ENCODE results near the gene TLK1. TPM values are rescaled to one million over a fixed set of nuclear protein-coding genes. Genes with fewer than 3 reads are reported as not detected.

Gene TLK1
- total and polyA plus RNA-seq, 10 of the 15 experiments (the other 5 are each of a cell fraction or from before 2014, with no cell fraction given) = 25.1 to 126 (median 57.3) TPM

DNA sequence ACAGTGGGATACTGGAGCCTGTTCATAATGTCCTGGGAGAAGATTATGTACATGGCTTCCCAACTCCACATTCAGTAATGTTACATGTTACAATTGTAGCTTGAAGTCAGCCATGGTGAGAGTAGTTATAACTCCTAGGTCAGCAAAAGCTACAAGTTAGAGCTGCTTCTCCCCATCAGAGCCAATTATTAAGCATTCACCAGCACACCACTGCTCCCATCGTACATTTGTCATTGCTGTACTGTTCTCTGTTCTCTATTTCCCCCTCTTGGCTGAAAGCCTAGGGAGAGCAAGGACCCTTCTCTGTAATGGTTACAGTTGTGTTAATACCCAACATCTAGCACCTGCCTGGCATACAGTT is 5.3 kb upstream of the TLK1 start:
- ChIA-PET CTCF (no interaction called here), SMC1A (ENCODE audit: uncharacterized antibody, unreplicated experiment) (interaction anchor here (1.2 to 14.6 kb wide), 2 partner anchors 115 to 155 kb away, joined by 3 to 236 read pairs; no protein-coding TSS in a partner anchor), POLR2A (interaction anchor here (0.5 kb wide), 1 partner anchor 71 kb away, joined by 3 read pairs; no protein-coding TSS in a partner anchor), RAD21 (ENCODE audit: unreplicated experiment) (interaction anchor here (1.0 kb wide), 1 partner anchor 250 kb away, joined by 3 read pairs; no protein-coding TSS in a partner anchor)
- Histone ChIP-seq H3K9me3 (replicated peaks; ENCODE audit: control insufficient read depth, insufficient read depth, low read length) (no peaks in the 10 kb centered on the region), H3K36me3 (ENCODE audit: control insufficient read depth in 2 of 2, insufficient read depth in 2 of 2, low read length in 1 of 2) (no peaks in the 10 kb centered on the region), H3K27ac (ENCODE audit: control insufficient read depth, insufficient read depth) (no peak overlapping the region), H3K4me3 (no peak overlapping the region), H4K20me1 (ENCODE audit: control insufficient read depth, insufficient read depth) (no peaks in the 10 kb centered on the region), H3K79me2 (ENCODE audit: control insufficient read depth, insufficient read depth, low read length) (peaks cover 13% of the 10 kb centered on the region), H3K4me2 (ENCODE audit: control insufficient read depth, insufficient read depth) (no peak overlapping the region), H2AFZ (ENCODE audit: control insufficient read depth, low read depth, low read length) (no peak overlapping the region; the same call in 1 of the 2 replicates), H3K27me3 (replicated peaks in 1 of 2; ENCODE audit: control insufficient read depth in 2 of 2, insufficient read depth in 2 of 2, low read length in 1 of 2) (no peaks in the 10 kb centered on the region), H3K9ac (ENCODE audit: control insufficient read depth, insufficient read depth, low read length) (no peak overlapping the region), H3K4me1 (ENCODE audit: control insufficient read depth, insufficient read depth, low read length) (peaks cover 19% of the 10 kb centered on the region)
- ATAC-seq (no peak), FAIRE-seq (peak; percentile 57), DNase-seq (ENCODE audit: low read depth, low spot score) (no peak)
- no peak for TF ChIP-seq WRNIP1 (IDR thresholded peaks at IDR 0.05; ENCODE audit: borderline replicate concordance, low read depth, low read length)
- no peak for TF ChIP-seq RELA (IDR thresholded peaks at IDR 0.05; ENCODE audit: borderline replicate concordance, partially characterized antibody)
- no peak for TF ChIP-seq SMAD5 (IDR thresholded peaks at IDR 0.05; ENCODE audit: low read depth)
- TF ChIP-seq, protein P1, sequence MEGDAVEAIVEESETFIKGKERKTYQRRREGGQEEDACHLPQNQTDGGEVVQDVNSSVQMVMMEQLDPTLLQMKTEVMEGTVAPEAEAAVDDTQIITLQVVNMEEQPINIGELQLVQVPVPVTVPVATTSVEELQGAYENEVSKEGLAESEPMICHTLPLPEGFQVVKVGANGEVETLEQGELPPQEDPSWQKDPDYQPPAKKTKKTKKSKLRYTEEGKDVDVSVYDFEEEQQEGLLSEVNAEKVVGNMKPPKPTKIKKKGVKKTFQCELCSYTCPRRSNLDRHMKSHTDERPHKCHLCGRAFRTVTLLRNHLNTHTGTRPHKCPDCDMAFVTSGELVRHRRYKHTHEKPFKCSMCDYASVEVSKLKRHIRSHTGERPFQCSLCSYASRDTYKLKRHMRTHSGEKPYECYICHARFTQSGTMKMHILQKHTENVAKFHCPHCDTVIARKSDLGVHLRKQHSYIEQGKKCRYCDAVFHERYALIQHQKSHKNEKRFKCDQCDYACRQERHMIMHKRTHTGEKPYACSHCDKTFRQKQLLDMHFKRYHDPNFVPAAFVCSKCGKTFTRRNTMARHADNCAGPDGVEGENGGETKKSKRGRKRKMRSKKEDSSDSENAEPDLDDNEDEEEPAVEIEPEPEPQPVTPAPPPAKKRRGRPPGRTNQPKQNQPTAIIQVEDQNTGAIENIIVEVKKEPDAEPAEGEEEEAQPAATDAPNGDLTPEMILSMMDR (IDR thresholded peaks at IDR 0.05 in 2 of 3, conservative IDR thresholded peaks at IDR 0.05 in 1 of 3; ENCODE audit: control insufficient read depth in 2 of 3, extremely low read depth in 1 of 3, insufficient read depth in 1 of 3, low read depth in 3 of 3, low read length in 3 of 3) = no peak
- TF ChIP-seq, protein P2, sequence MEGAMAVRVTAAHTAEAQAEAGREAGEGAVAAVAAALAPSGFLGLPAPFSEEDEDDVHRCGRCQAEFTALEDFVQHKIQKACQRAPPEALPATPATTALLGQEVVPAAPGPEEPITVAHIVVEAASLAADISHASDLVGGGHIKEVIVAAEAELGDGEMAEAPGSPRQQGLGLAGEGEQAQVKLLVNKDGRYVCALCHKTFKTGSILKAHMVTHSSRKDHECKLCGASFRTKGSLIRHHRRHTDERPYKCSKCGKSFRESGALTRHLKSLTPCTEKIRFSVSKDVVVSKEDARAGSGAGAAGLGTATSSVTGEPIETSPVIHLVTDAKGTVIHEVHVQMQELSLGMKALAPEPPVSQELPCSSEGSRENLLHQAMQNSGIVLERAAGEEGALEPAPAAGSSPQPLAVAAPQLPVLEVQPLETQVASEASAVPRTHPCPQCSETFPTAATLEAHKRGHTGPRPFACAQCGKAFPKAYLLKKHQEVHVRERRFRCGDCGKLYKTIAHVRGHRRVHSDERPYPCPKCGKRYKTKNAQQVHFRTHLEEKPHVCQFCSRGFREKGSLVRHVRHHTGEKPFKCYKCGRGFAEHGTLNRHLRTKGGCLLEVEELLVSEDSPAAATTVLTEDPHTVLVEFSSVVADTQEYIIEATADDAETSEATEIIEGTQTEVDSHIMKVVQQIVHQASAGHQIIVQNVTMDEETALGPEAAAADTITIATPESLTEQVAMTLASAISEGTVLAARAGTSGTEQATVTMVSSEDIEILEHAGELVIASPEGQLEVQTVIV (IDR thresholded peaks at IDR 0.05; ENCODE audit: borderline replicate concordance, partially characterized antibody) = no peak
- TF ChIP-seq ZNF622 (IDR thresholded peaks at IDR 0.05) = no peak
- TF ChIP-seq CREB1 (IDR thresholded peaks at IDR 0.05; ENCODE audit: low read depth) = no peak
- no peak for TF ChIP-seq ZBED1 (IDR thresholded peaks at IDR 0.05; ENCODE audit: borderline replicate concordance)
- TF ChIP-seq, protein P3, sequence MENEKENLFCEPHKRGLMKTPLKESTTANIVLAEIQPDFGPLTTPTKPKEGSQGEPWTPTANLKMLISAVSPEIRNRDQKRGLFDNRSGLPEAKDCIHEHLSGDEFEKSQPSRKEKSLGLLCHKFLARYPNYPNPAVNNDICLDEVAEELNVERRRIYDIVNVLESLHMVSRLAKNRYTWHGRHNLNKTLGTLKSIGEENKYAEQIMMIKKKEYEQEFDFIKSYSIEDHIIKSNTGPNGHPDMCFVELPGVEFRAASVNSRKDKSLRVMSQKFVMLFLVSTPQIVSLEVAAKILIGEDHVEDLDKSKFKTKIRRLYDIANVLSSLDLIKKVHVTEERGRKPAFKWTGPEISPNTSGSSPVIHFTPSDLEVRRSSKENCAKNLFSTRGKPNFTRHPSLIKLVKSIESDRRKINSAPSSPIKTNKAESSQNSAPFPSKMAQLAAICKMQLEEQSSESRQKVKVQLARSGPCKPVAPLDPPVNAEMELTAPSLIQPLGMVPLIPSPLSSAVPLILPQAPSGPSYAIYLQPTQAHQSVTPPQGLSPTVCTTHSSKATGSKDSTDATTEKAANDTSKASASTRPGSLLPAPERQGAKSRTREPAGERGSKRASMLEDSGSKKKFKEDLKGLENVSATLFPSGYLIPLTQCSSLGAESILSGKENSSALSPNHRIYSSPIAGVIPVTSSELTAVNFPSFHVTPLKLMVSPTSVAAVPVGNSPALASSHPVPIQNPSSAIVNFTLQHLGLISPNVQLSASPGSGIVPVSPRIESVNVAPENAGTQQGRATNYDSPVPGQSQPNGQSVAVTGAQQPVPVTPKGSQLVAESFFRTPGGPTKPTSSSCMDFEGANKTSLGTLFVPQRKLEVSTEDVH (IDR thresholded peaks at IDR 0.05; ENCODE audit: low read depth, partially characterized antibody) = no peak
- no peak for TF ChIP-seq MEF2A (IDR thresholded peaks at IDR 0.05; ENCODE audit: insufficient read depth, low read depth, low read length)
- TF ChIP-seq MYC (IDR thresholded peaks at IDR 0.05; ENCODE audit: insufficient read depth, insufficient read length, insufficient replicate concordance, low read length, severe bottlenecking) = no peak
- TF ChIP-seq ZZZ3 (IDR thresholded peaks at IDR 0.05; ENCODE audit: control insufficient read depth, insufficient read length, low read depth) = no peak
- TF ChIP-seq, protein P4, sequence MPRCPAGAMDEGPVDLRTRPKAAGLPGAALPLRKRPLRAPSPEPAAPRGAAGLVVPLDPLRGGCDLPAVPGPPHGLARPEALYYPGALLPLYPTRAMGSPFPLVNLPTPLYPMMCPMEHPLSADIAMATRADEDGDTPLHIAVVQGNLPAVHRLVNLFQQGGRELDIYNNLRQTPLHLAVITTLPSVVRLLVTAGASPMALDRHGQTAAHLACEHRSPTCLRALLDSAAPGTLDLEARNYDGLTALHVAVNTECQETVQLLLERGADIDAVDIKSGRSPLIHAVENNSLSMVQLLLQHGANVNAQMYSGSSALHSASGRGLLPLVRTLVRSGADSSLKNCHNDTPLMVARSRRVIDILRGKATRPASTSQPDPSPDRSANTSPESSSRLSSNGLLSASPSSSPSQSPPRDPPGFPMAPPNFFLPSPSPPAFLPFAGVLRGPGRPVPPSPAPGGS (IDR thresholded peaks at IDR 0.05; ENCODE audit: borderline replicate concordance, insufficient read depth, low read depth, low read length, poor library complexity, severe bottlenecking) = no peak
- intact Hi-C loops (cut with micrococcal nuclease; ENCODE audit: unreplicated experiment) = no loop called here
- 92% methylated on average over 1 of the region's 1 CpG for WGBS (ENCODE audit: insufficient coverage, insufficient replicate concordance, low lambda C conversion rate, missing lambda C conversion rate)
- BruUV-seq (replicated peaks) = no TSS peak
- in situ Hi-C loops (cut with MboI) = no loop called here
